Body of pancreas (tissue), 4 donors: ENCODE results near the gene TMEM144.

Source experiments
- CTCF ChIP-seq, 7 experiments: fragments of 450-650 bp in 4 of 7; fragments of 200-600 bp in 3 of 7; sonication (generic) in 3 of 7; IDR thresholded peaks; one replicate each; pipeline ENCODE4 v1.5.1; 2016 to 2019; ENCODE audit warnings: antibody characterized with exemption in 7 of 7
- POLR2A ChIP-seq, 3 donors: fragments of 450-650 bp; IDR thresholded peaks; one replicate each; pipeline ENCODE4 v1.6.1; 2016; ENCODE audit warnings: antibody characterized with exemption in 3 of 3, mild to moderate bottlenecking in 2 of 3

DNA sequence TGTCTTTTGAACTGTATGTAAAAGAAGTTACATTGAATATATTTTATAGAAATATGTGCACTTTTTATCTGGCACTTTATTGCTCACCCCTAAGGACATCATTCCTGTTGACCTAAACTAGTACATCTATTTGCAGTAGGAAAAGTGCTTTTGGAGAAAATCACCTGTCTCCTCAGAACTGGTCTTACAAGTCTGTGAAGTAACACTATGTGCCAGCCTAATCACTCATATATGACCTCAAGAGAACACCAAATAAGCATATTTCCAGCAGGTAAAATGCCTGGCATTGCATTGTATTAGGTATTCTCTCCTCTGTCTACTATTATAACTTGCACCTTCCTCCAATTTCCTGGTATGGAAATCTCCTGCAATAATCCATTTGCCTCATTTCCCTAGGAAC is 33.5 kb upstream of the TMEM144 start:
- TF ChIP-seq CTCF (IDR thresholded peaks at IDR 0.05) (no peak), POLR2A (IDR thresholded peaks at IDR 0.05) (no peak)
